ENCODE results near the gene DNAAF1.

Gene DNAAF1

GRCh38 chr16:84119368-84119767 is 25.7 kb upstream of the DNAAF1 start:
- H3K27ac ChIP-seq (ENCODE audit: low read length), result no peak overlapping the region

GRCh38 chr16:84120023-84120422 is 25.1 kb upstream of the DNAAF1 start:
- TF ChIP-seq CTCF (IDR thresholded peaks at IDR 0.05; ENCODE audit: borderline replicate concordance, extremely low read depth, low read length, poor library complexity, severe bottlenecking) (no peak), EZH2 (IDR thresholded peaks at IDR 0.05; ENCODE audit: borderline replicate concordance, low read depth, low read length, severe bottlenecking) (no peak)
- no peak overlapping the region for H2AFZ ChIP-seq (ENCODE audit: low read depth, low read length)
- DNase-seq (no peak), ATAC-seq (ENCODE audit: insufficient read depth, low read depth) (no peak)
- H4K20me1 ChIP-seq (ENCODE audit: insufficient read depth, low read length), result peaks cover 7% of the 10 kb centered on the region
- H3K27me3 ChIP-seq (ENCODE audit: insufficient read depth, low read length, poor library complexity), result no peaks in the 10 kb centered on the region
- H3K4me1 ChIP-seq (ENCODE audit: insufficient read depth, low read length), result peaks cover 25% of the 10 kb centered on the region
- no peak overlapping the region for H3K4me3 ChIP-seq (ENCODE audit: low read depth in 1 of 2, low read length in 2 of 2)
- no peaks in the 10 kb centered on the region for H3K9me3 ChIP-seq (ENCODE audit: insufficient read depth, low read length, severe bottlenecking)
- H3K9ac ChIP-seq (ENCODE audit: low read depth, low read length), result no peak overlapping the region
- peaks cover 43% of the 10 kb centered on the region for H3K36me3 ChIP-seq (ENCODE audit: insufficient read depth, low read length)
- H3K79me2 ChIP-seq (ENCODE audit: insufficient read depth, low read length), result peaks cover 27% of the 10 kb centered on the region
- H3K27ac ChIP-seq (ENCODE audit: low read length), result no peak overlapping the region
- no peak overlapping the region for H3K4me2 ChIP-seq (ENCODE audit: insufficient read depth, low read length)

More at GRCh38 chr16:84119368-84119767, 25.7 kb upstream of the DNAAF1 start:
- H3K9ac ChIP-seq (ENCODE audit: low read depth, low read length), result no peak overlapping the region
- peaks cover 32% of the 10 kb centered on the region for H3K4me1 ChIP-seq (ENCODE audit: insufficient read depth, low read length)
- no peak overlapping the region for H2AFZ ChIP-seq (ENCODE audit: low read depth, low read length)
- H3K4me2 ChIP-seq (ENCODE audit: insufficient read depth, low read length), result no peak overlapping the region
- H3K79me2 ChIP-seq (ENCODE audit: insufficient read depth, low read length), result peaks cover 34% of the 10 kb centered on the region
- H3K36me3 ChIP-seq (ENCODE audit: insufficient read depth, low read length), result peaks cover 37% of the 10 kb centered on the region
- H3K27me3 ChIP-seq (ENCODE audit: insufficient read depth, low read length, poor library complexity), result no peaks in the 10 kb centered on the region
- no peaks in the 10 kb centered on the region for H3K9me3 ChIP-seq (ENCODE audit: insufficient read depth, low read length, severe bottlenecking)
- DNase-seq (no peak), ATAC-seq (ENCODE audit: insufficient read depth, low read depth) (no peak)
- H3K4me3 ChIP-seq (ENCODE audit: low read depth in 1 of 2, low read length in 2 of 2), result no peak overlapping the region
- peaks cover 10% of the 10 kb centered on the region for H4K20me1 ChIP-seq (ENCODE audit: insufficient read depth, low read length)
- TF ChIP-seq CTCF (IDR thresholded peaks at IDR 0.05; ENCODE audit: borderline replicate concordance, extremely low read depth, low read length, poor library complexity, severe bottlenecking) (no peak), EZH2 (IDR thresholded peaks at IDR 0.05; ENCODE audit: borderline replicate concordance, low read depth, low read length, severe bottlenecking) (no peak)

GRCh38 chr16:84121007-84121406 is 24.1 kb upstream of the DNAAF1 start:
- Histone ChIP-seq H3K4me1 (ENCODE audit: insufficient read depth, low read length) (peaks cover 17% of the 10 kb centered on the region), H3K36me3 (ENCODE audit: insufficient read depth, low read length) (peaks cover 51% of the 10 kb centered on the region), H3K4me2 (ENCODE audit: insufficient read depth, low read length) (no peak overlapping the region), H3K4me3 (ENCODE audit: low read depth in 1 of 2, low read length in 2 of 2) (no peak overlapping the region), H3K9ac (ENCODE audit: low read depth, low read length) (no peak overlapping the region), H3K9me3 (ENCODE audit: insufficient read depth, low read length, severe bottlenecking) (no peaks in the 10 kb centered on the region), H4K20me1 (ENCODE audit: insufficient read depth, low read length) (no peaks in the 10 kb centered on the region), H3K27me3 (ENCODE audit: insufficient read depth, low read length, poor library complexity) (no peaks in the 10 kb centered on the region), H3K79me2 (ENCODE audit: insufficient read depth, low read length) (peaks cover 20% of the 10 kb centered on the region), H3K27ac (ENCODE audit: low read length) (no peak overlapping the region), H2AFZ (ENCODE audit: low read depth, low read length) (no peak overlapping the region)
- TF ChIP-seq EZH2 (IDR thresholded peaks at IDR 0.05; ENCODE audit: borderline replicate concordance, low read depth, low read length, severe bottlenecking) (no peak), CTCF (IDR thresholded peaks at IDR 0.05; ENCODE audit: borderline replicate concordance, extremely low read depth, low read length, poor library complexity, severe bottlenecking) (no peak)
- no peak for ATAC-seq (ENCODE audit: insufficient read depth, low read depth)
- no peak for DNase-seq
